Measurements from ENCODE around the gene SLIT3.

SLIT3 gene

DNA sequence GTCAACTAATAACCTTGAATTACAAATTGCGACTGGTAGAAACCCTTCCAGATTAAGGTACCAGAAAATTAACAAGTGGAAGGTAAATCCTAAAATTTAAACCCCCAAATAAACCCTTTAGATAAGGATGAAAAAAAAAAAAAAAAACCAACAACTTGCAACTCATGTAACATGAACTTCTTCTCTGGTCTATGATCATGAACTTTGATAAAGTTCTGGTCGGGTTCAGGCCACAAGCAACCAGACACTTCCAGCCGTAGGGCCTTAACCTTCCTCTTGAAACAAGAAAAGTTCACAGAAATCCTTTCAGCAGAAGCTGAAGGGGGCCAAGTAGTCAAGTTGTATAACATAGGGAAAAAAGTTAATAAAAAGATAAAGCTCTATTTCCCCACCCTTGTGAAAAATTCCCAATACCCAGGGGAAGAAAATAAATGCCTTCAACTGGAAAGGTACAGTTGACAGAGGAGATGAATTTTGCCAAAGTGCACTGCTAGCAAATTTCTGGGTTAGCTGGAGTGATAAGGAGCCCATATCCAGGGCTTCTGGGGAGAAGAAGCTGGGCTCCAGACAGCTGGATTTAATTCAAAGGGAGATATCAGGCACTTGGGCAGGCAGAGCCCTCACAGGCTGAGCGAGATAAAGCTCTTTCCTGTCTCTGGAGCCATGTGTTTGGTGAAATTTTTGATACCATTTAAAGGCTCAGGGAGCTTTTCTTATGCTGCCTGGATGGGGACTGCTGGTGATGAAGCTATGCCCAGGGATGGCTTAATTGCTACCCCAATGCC is 487.6 kb downstream of the SLIT3 start:
- DNase-seq: no peak

DNA sequence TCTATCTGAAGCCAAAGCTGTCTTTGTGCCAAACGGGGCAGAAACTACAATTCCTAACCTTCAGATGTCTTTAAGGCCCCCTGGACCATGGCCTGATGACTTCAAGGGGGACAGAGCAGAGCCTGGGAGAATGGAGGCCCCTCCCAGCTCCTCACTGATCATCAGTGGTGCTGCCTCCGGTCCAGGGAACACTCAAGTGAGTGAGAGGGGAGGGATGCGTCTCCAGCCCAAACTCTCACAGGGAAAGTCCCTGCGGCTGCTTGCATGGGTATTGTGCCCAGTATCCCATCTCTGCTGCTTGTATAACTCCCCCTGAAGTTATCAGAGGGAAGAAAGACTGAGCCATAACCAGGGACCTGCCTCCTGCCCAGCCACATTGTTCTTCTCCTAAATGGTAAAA is 490.3 kb downstream of the SLIT3 start:
- no peak for DNase-seq

DNA sequence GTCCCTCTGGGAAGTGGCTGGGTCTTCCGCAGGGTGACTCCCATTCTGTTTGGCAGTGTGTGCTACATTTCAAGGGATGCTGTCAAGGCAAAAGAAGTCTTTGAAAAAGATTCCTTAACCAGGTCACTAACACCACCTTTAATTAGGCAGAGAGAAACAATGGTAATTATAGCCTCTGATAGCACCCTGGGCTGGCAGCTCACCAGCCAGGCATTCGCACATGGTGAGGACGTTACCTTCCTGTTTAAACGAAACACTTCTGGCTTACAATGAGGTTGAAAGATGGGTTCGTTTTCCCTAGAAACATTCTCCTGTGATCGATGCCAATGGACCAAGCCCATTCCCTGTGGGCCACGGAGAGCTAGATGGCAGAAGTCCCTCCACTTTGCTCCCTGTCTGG is 491.7 kb downstream of the SLIT3 start:
- DNase-seq: no peak

DNA sequence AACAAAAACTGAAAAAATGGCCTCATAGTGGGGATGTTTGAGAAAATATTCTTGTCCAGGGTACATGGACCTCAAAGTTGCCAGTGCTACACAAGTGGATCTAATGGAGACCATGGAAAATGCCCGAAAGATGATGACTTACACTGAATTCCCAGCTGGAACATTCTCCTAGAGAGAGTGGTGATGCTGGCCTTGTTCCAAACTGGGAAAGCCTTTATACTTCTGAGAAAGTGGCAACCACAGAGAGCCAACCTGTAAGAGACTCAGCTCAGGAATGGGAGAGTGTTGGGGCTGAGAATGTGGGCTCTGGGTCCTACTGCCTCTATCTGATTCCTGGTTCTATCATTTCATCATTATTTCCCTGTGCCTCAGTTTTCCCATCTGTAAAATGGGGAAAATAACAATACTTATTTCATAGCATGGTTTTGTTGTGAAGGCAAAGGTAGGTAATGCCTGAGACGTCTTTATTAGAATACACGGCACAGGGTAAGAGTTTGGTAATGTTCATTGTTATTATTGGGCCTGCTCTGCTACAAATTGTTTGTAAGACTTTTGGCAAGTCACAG is 492.8 kb downstream of the SLIT3 start:
- DNase-seq: no peak

DNA sequence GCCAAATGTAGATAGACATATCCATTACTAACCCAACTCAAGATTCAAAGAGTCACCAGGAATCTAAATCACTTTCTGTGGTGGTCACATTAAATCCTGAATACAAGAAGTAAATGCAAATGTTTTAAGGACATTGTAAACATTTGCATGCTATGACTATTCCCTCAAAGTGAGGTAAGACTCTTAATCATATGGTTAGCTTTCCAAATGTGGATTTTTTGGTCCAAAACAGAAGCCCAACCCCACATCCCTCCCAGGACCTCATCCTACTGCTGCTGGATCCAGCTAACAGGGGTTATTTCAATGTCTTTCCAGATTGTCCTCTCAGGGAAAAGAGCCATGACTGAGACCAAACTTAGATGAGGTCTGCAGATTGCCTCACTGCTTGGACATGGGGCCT is 493.7 kb downstream of the SLIT3 start:
- no peak for DNase-seq

DNA sequence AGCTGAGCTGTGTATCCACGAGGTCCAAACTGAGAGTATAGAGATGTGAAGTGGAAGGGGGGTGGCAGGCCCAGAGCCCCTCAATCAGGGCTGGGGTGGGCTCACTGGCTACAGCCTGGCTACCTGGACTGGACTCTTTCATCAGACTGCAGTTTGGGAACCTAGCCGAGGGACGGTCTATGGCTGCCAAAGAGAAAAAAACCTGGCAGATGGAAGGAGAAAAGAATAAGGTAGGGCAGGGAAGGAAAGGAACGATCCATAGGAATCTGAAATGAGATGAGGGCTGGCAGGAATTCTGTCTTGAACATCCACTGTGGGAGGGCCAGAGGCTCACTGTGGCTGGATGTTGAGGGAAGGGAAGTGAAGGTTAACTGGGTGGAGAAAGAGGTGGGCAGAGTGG is 497.4 kb downstream of the SLIT3 start:
- no peak for DNase-seq

DNA sequence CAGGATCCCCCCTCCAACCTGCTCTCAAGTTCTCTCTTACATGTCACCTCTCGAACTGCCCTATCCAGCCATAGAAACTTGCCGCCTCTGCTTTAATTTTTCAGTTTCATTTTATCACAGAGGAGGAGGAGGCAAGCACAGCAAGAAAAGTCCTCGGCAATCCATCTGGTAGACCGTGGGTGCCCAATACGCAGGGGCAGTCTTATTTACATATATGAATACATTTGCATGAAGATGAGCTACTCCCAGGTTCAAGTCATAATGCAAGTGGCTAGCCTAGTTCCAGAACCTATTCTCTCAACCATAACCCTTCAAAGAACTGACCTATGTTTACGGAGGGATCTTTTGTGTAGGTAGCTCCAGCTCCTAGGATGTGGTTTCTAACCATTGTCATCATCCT is 498.6 kb downstream of the SLIT3 start:
- no peak for DNase-seq

DNA sequence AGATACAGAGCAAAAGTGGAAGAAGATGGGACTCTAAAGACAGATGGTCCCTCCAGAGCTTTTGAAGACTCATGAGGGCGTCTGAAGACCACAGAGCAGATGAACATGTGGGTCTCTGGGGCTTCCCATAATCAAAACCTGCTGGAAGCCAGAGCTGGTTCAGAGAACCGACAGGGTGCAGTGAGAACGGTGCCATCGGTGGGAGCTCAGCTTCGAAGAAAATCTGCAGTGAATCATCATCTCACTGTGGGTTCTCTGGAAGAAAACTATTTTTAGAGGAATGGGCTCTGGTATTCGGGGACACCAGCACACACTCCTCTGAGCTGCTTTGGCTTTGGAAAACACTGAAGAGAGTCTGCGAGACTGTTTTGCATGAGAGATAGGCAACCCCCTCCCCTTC is 499.4 kb downstream of the SLIT3 start:
- DNase-seq: no peak

DNA sequence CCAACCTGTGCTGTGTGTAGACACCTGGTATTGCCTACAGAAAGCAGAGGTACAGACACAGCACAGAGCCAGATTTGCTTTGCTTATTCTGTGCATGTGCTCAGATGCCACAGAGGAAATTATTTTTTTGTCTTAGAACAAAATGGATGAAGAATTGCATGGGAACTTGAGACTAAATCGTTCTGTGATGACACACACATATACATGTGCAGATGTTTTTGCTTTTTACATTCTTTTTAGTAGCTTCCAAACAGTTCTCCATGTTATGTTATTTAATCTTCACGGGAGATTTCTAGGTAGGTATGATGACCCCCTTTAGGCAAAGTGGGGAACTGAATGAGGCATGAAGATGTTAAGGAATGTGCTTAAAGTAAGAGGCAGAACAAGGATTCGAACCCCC is 500.2 kb downstream of the SLIT3 start:
- no peak for DNase-seq

DNA sequence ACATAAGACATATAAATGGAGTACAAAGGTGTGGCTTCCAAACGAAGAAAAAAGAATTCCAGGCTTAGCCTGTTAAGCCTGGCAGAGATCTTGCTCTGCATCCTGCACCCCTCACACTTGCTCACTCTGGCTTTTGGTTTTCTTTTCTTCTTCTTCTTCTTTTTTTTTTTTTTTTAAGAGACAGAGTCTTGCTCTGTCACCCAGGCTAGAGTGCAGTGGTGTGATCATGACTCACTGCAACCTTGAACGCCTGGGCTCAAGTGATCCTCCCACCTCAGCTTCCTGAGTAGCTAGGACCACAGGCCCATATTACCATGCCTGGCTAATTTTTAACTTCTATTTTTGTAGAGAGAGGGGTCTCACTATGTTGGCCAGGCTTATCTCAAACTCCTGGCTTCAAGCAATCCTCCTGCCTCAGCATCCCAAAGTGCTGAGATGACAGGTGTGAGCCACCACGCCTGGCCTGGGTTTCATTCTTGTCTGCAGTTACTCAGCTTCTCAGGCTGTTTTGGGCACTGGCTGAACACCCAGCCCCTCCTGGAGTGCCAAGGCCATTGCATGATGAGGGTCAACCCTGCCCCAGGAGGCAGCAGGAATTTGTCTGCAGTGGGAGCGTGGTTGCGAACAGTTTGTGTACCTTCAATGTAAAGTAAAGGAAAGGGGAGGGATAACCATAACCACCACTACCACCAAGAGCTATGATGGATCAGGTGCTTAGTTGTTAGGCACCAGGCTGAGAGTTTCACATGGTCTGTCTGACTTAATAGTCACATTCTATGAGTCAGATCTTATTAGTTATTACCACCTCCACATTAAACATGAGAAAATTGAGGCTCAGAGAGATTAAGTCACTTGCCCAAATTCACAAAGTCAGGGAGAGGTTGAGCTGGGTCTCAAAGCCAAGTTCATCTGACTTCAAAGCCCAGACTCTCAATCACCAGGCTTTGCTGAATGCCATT is 502.6 kb downstream of the SLIT3 start:
- DNase-seq: no peak

DNA sequence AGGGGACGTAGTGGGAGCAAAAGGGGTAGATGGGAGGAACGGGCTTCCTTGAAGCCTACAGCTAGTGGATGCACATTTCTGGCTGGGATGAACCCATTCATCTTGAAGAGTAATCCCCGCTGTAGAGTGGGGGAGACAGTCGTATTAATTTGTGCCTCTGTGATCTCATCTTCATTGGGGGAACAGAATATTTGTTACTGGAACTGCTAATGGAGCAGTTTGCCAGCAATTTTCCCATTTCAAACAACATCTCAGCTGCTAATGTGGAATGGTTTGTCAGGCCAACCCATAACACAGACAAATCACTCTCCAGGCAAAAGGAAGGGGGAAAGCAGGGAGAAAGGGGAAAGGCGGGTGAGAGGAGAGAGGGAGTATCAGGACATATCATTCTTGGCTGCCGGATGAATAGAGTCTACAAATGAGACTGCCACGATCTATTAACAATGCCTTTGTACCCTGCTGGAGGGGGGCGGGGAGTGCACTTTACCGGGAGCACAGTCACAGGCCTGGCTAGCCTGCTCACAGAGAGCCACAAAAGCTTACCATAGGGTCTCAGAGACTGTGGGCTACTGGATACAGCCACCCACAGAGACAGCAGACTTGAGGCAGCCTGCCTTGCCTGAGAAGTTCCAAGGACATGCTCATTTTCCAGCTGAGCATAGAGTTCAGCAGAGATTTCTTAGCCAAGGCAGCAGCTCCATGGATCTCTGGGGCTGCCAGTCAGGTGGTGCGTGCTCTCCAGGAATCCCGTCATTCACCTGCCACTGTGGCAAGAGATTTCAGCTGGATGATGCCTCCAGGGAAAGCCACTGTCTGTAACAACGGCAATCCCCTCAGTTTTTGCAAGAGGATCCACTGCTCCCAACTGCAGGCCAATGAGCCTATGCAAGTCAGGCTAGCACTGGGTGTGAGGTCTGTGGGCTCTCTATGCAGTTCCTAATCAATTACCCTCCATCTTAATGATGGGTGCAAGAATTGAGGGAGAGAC is 504.1 kb downstream of the SLIT3 start:
- DNase-seq: no peak

DNA sequence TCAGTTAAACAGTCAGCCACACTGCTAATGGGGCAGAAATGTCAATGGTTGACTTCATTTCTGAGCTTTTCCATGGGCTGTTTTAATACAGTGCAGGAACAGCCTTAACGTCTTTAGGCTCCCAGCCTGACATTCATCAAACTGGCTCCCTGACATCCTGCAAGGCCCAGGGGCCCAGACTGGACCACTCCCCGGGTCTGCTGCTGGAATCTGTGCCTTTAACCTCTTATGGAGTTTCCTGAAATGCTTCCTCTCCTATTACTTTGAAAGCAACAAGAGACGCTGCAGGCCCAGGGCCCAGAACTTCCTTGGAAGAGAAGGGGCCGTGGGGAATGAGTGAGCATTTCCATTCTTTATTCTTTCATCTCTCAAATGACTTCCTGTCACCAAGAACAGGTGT is 504.9 kb downstream of the SLIT3 start:
- DNase-seq: no peak

DNA sequence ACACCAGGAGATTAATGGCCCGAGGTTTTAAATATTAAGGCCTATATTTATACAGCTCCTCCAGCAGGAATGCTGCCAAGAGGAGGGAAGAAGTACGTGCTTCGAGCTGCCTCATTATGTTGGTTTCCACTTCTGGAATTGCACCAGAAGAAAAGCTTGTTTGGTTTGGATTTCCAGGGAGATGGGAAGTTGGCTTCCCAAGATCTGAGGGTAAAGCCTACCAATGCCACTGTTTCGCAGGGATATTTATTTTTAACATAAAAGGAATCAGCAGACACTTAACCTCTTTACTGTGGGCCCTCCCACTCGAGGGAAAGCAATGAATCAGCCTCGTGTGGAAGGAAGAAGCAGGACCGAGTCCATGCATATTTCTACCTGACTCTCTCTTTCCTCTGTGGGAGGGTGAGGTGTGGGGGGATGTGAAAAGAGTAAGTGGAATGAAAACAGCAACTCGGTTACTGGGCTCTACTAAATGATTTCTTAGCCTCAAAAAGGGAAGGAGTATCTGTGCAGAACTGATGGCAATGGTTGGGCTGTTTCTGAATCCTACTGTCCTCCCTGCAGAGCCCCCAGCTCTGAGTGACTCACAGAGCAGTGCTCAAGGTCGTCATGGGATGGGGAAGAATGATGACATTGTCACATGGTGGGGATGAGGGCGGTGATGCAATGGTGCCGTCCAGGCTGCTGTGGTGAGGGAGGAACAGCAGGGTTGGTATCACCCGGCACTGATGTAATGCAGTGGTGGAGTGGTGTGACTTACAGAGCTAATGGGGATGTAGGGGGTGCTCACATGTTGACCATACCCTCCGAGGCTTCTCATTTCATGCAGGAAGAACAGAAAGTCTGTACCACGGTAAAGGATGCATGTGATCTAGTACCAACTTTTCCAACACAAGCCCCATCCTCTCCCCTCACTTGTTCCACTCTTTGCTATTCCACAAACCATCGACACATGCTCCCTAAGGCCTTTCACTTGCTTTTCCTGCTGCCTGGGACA is 506.8 kb downstream of the SLIT3 start:
- DNase-seq: no peak

DNA sequence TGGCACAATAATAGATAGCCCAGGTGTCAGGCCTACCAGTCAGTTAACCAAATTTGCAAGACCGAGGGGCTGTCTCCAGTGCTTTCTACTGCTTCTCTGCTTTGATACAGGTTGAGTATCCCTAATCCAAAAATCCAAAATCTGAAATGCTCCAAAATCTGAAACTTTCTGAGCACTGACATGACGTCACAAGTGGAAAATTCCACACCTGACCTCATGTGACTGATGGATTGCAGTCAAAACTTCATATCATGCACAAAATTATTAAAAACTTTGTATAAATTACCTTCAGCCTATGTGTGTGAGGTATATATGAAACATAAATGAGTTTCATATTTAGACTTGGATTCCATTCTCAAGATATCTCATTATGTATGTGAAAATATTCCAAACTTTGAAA is 508.3 kb downstream of the SLIT3 start:
- no peak for DNase-seq

DNA sequence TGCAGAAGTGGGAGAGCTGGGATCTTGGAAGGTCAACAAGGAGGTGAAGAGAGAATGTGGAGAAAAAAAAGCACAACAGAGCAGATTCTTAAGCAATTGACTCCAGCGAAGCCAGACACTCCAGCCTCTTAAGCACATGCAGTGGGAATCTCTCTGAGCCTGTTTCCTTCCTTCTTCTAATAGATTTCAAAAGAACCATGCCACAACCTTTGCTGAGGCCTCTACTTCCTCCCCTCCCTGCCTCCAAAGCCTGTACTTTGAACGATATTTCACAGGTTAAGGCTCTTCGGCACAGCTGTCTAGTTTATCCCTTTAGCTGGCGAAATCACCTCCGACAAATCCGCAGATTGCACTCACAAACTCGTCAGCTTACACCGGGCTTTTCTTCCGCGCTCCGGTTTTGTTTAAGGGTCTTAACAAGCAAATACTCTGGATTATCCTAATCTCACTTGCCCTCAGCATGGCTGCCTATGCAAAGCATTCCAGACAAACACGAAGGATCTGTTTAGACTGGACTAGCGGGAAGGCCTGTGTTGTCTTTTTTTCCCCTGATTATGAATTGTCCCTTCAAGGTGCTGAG is 510.2 kb downstream of the SLIT3 start:
- no peak for DNase-seq

DNA sequence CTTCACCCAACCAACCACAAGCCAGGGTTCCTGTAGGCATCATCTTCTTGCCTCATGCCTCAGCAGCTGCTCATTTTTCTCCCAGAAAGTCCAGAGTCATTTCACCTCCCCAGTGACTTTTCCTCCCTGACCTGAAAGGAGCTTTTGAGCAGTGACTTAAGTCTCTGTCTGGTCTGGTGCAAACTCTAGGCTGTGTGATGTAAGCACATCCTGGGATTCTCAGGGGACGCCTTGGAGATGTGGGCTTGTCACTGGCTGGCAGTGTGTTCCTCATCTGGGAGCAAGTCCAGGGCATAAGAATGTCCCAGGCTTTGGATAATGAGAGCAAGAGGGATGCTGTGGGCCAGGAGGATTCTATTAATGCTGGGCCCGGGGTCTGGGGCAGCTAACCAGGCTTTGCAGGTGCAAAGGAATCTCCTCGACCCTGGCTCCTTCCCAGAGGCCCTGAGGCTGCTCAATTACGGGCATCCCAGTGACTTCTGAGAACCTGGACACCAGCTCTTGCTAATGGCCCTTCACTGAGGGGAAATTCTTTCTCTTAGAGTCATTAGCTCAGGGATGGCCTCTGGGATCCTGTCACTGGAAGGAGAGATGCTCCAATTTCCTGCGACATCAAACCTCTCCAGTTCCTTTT is 510.8 kb downstream of the SLIT3 start:
- no peak for DNase-seq

DNA sequence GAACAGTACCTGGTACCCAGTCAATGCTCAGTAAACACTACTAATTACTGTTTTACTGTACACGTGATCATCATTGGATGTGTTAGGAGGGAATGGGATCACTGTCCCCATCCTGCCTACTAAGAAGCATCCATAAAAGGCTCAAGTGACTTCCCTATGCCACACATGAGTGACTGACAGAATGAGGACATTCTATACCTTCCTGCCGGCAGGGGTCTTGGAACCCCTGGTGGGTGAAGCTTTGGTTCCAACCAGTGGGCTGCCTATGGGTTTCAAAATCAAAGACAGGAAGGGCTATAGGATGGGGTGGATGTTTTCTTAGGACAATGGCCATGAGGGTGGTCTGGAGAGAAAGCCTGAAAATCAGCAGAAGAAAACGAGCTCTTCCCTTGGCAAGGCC is 512.2 kb downstream of the SLIT3 start:
- DNase-seq: no peak

DNA sequence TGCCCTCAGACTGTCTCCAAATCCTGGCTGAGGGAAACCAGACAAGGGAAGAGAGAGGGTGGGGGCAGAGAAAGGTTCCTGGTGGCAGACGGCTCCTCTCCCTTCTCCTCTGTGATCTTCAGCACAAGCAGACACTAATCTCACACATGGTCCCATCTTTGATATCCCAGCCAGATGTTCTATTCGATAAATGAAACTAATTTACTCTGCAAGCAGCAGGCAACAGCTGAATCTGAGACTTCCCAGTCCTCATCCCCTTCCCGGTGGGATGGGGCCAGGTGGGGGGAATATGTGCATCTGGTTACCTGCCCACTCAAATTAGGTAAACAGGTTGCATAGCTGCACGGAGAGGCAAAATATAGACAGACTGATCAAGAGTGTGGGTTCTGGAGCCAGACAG is 512.8 kb downstream of the SLIT3 start:
- DNase-seq: no peak

DNA sequence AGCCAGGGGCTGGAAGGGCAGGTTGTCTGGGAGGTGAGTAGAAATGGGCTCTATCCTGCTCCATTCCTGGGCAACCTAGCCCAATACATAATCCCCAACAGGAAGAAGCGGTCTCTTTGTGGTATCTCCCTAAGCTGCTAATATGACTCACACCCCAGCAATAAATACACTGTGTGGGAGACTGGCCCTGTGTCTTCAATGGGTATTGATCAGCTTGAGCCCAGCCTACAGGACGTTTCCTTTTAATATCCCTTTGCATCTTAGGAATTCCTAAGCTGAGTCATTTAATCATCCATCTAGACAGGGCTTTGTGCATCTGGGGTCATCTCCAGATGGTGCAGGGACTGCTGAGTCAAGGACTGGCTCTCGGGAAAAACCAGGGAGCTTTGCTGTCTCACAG is 514.8 kb downstream of the SLIT3 start:
- DNase-seq: no peak

DNA sequence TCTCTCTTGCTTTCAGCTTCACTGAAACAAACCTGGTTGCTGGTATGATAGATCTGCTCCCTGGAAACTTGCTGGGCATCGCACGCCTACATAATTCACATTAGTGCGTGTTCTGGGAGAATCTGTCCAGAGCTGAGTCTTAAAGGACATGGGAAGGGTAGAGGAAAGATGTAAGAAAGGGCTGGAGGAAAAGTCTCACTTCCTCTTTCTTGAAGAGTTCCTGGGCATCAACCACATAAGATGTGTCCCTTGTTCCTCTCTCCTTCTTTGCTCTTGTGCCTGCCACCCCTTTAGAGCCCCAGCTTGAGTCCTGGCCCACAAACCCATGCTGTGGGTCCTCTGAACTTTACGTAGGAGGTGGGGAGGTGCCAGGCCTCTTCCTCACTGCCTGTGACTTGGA is 516.5 kb downstream of the SLIT3 start:
- no peak for DNase-seq
